SH-SY5Y (cell line): Measurements from ENCODE around the gene FKBP10.

Source experiments
- GATA2 ChIP-seq: IDR thresholded peaks from 2 replicates; pipeline ENCODE4 v1.6.1; 2011; ENCODE audit warnings: mild to moderate bottlenecking, low read depth, low read length
- GATA3 ChIP-seq: IDR thresholded peaks from 2 replicates; pipeline ENCODE4 v1.6.1; 2011; ENCODE audit warnings: low read depth, mild to moderate bottlenecking, low read length, moderate library complexity

FKBP10 gene

DNA sequence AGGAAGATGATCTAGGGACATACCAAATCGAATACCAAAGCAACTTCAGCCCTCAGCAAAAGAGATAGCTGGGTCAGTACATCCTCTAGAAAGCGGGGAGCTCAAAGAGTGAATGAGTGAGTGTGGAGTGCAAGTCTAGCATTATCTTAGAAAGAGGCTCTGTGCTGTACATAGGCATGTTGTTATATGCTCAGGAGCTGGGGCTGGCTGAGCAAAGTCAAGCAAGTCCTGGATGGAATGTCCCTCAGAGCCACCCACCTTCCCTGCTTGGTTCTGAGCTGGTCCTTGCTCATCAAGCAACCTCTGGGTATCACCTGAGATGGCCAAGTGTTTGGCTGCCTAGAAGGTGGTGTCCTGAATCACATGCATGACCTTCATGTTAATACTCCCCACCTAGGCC lies 57.3 kb downstream of the FKBP10 start:
- TF ChIP-seq GATA3: no peak
- TF ChIP-seq GATA2: no peak

DNA sequence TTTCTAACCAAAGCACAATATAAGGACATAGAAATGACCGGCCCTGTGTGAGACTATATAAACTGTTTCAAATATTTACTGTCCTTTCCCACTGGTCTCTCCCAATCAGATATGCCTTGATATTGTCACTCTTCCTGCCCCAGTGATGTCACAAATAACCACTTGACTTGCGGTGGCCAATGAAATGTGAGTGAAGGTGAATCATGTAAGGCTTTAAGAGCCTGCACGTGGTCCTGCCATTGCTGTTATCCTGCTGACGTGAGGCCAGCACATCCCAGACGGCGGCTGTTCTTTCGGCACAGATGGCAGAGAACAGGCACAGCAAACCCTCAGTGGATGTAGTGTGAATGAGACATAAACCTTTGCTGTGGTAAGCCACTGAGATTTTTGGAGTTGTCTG lies 57.8 kb downstream of the FKBP10 start:
- no peak for TF ChIP-seq GATA3
- no peak for TF ChIP-seq GATA2

DNA sequence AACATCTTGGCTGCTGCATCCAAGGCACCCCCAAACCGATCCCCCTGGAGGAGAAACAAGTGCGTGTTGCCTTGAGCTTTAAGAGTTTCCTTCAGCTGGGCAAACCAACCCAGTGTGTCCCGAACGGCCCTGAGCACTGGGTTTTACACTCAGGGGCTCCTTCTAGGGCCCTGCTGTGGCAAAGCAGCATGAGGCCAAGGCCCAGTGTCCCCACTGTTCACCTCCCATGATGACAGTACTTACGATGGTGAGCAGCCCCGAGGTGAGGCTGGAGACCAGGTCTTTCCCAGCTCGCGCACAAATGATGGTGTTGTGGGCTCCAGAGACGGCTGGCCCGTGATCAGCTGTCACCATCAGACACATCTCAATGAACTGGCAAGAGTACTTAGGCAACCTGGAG lies 59.0 kb downstream of the FKBP10 start:
- TF ChIP-seq GATA2 (no peak), GATA3 (no peak)
